GM12801 (cell line): ENCODE data around the gene RAD51B.

Source experiments
- TF ChIP-seq, protein P1 (sequence below): IDR thresholded peaks from one replicate; pipeline ENCODE4 v1.5.1; 2011; ENCODE audit warnings: control low read depth; ENCODE audit not compliant: insufficient read length; ENCODE audit errors: extremely low read depth

Gene RAD51B

GRCh38 chr14:68508581-68508980 is 689.0 kb downstream of the RAD51B start:
- TF ChIP-seq, protein P1, sequence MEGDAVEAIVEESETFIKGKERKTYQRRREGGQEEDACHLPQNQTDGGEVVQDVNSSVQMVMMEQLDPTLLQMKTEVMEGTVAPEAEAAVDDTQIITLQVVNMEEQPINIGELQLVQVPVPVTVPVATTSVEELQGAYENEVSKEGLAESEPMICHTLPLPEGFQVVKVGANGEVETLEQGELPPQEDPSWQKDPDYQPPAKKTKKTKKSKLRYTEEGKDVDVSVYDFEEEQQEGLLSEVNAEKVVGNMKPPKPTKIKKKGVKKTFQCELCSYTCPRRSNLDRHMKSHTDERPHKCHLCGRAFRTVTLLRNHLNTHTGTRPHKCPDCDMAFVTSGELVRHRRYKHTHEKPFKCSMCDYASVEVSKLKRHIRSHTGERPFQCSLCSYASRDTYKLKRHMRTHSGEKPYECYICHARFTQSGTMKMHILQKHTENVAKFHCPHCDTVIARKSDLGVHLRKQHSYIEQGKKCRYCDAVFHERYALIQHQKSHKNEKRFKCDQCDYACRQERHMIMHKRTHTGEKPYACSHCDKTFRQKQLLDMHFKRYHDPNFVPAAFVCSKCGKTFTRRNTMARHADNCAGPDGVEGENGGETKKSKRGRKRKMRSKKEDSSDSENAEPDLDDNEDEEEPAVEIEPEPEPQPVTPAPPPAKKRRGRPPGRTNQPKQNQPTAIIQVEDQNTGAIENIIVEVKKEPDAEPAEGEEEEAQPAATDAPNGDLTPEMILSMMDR: no peak

GRCh38 chr14:68509188-68509983 is 689.8 kb downstream of the RAD51B start:
- TF ChIP-seq, protein P1: no peak

- TF ChIP-seq, protein P1: no peak
These were observed 690.9 kb downstream of the RAD51B start for GRCh38 chr14:68510201-68511128.

DNA sequence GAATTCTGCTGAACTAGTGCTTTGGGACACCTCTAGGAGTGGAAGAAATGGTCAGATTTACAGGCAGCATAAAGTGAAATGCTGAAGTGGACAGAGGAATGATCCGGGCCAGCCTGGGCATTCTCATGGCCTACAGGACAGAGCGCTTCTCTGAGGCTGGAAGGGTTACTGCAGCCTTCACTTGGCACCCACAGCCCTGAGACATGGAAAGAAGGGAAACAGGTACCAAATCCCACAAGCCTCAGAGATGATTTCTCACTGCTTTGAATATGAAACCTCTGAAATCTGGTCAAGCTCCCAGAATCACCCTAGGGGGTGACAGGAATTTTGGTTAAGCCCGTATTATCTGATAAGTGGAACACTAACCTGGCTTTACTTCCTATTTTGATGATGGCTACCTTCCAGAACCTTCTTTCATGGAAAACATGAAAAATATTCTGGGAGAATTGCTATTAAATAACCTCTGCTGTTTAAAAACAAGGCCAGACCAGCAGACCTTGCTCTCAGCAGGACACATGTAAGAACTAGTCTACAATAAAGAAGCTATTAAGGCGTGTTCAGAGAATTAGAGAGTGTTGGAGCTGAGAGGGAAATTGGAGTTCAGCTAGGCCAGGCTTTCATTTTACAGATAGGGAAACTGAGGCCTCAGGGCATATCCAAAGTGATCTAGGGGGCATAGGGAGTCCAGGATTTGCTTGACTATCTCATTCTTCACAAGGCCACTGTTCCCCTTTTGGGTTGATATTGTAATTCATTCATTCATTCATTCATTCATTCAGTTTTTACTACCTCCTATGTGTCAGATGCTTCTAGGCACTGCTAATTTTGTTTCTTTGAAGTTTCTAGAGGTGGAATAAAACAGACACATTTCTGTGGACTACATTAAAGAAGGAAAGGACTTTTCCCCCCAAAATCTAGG is 691.8 kb downstream of the RAD51B start:
- TF ChIP-seq, protein P1: no peak

DNA sequence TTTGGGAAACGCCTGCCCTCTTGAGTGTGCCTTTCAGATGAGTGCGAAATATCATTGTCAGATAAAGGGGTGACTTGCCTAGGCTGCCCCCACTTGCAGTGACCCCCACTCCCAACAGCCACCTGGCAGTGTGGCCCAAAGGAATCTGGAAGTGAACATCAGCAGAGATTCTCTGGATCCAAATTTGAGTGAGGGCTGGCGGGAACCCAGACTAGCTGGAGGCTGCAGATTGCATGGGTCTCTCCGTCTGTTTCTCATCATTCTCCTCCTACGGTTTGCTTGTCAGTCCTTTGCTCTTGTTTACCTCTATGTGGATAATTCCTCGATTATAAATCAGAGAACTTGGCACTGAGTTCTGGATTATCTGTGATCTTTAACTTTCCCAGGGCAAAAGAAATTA is 692.5 kb downstream of the RAD51B start:
- TF ChIP-seq, protein P1: no peak

DNA sequence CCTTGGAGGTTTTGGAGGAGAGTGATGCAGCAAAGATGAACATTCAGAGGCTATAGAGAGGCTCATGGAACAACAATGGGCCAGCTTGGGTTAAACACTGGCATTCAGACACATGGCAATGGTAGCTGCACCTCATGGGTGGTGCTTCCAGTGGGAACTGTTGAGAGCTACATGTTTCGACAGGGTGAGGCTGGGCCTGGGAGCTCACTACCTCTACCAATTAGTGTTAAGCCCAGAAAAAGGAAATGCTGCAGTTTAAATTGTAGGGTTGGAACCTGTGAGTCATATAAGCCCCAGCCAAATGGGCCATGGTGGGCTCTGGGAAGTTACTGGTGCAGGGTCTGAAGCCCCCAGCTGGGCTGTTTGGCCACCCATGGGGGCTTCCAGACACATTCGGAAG is 693.6 kb downstream of the RAD51B start:
- TF ChIP-seq, protein P1: no peak
